ENCODE data around the gene DCLK2.
A peak's percentile ranks its signal among the peaks of the same experiment; 100 is the strongest.

Gene DCLK2

GRCh38 chr4:150123087-150123486, 44.8 kb downstream of the DCLK2 start:
- no peak for DNase-seq

- DNase-seq = no peak
Measured at GRCh38 chr4:150123796-150124677, 45.8 kb downstream of the DCLK2 start.

- no peak for DNase-seq
Measured at GRCh38 chr4:150126201-150126863, 48.1 kb downstream of the DCLK2 start.

GRCh38 chr4:150126864-150127203, 48.6 kb downstream of the DCLK2 start:
- no peak for DNase-seq

- DNase-seq = no peak
Measured at GRCh38 chr4:150127757-150128156, 49.5 kb downstream of the DCLK2 start.

- DNase-seq = no peak
Measured at GRCh38 chr4:150130933-150131332, 52.7 kb downstream of the DCLK2 start.

- DNase-seq = no peak
Measured at GRCh38 chr4:150131581-150132228, 53.5 kb downstream of the DCLK2 start.

GRCh38 chr4:150133605-150134004, 55.4 kb downstream of the DCLK2 start:
- DNase-seq = no peak

- DNase-seq = no peak
Measured at GRCh38 chr4:150135134-150135772, 57.0 kb downstream of the DCLK2 start.

- DNase-seq = no peak
Measured at GRCh38 chr4:150136036-150136435, 57.8 kb downstream of the DCLK2 start.

- no peak for DNase-seq
Measured at GRCh38 chr4:150136481-150136880, 58.2 kb downstream of the DCLK2 start.

GRCh38 chr4:150139297-150139865, 61.1 kb downstream of the DCLK2 start:
- no peak for DNase-seq

GRCh38 chr4:150140774-150141400, 62.6 kb downstream of the DCLK2 start:
- no peak for DNase-seq

GRCh38 chr4:150141756-150142155, 63.5 kb downstream of the DCLK2 start:
- no peak for DNase-seq

GRCh38 chr4:150142831-150143230, 64.6 kb downstream of the DCLK2 start:
- DNase-seq = no peak

- no peak for DNase-seq
Measured at GRCh38 chr4:150145090-150145945, 67.1 kb downstream of the DCLK2 start.

- no peak for DNase-seq
Measured at GRCh38 chr4:150145946-150146340, 67.7 kb downstream of the DCLK2 start.

- DNase-seq = no peak
Measured at GRCh38 chr4:150149381-150149780, 71.1 kb downstream of the DCLK2 start.

GRCh38 chr4:150150629-150151062, 72.4 kb downstream of the DCLK2 start:
- DNase-seq = peak in 1 of 2 experiments; percentile 47

- no peak for DNase-seq
Measured at GRCh38 chr4:150152766-150153165, 74.5 kb downstream of the DCLK2 start.

- DNase-seq = peak in 1 of 2 experiments; percentile 22
Measured at GRCh38 chr4:150155391-150155790, 77.1 kb downstream of the DCLK2 start.
